ENCODE measurements around the gene SIL1. TPM values are rescaled to one million over a fixed set of nuclear protein-coding genes. Genes with fewer than 3 reads are reported as not detected.

Gene SIL1
- total RNA-seq, 1 donor from 2014 or later, result 41.6 TPM

DNA sequence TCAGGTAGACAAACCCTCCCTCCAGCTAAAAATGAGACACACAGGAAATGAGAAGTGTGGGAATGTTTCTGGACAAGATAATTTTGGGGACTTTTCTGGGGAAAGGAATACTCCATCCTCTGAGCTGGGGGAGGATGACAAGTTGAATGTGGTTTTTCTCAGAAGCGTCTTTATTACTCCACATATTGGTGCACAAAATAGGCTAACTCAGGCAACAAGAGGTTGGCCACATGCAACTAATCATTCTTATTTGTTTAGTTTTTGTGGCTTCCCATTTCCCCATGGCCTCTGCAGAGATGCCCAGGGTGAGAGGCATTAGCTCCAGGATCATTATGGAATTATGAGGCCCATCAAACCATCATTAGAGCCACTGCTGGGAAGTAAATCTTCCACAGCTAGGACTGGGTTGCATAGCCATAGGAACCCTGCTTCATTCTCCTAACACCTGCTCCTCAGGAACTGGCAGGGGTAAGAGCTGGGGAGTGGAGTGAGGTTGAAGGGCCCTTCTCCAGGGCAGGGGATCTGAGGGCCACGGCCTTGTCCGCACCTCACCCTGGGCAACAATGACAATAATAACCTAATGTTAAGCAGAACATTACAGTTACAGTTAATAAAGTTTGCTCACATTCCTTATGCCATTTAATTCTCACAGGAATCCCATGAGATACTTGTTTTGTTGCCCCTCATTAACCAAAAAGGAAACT lies 9.3 kb upstream of the SIL1 start:
- no peaks in the 10 kb centered on the region for H3K9me3 Mint-ChIP-seq (ENCODE audit: unreplicated experiment)
- TF ChIP-seq CTCF (IDR thresholded peaks at IDR 0.05; ENCODE audit: insufficient read depth, low read depth, low read length), result no peak
- no peak for TF ChIP-seq EZH2 (IDR thresholded peaks at IDR 0.05; ENCODE audit: insufficient read depth, low read length)
- Histone ChIP-seq H3K9ac (ENCODE audit: low read length) (no peak overlapping the region), H3K27ac (ENCODE audit: low read depth, low read length) (no peak overlapping the region), H3K79me2 (ENCODE audit: insufficient read depth, low read length) (no peaks in the 10 kb centered on the region), H3K4me1 (ENCODE audit: insufficient read depth, low read length) (no peaks in the 10 kb centered on the region), H3K9me3 (ENCODE audit: insufficient read depth, low read depth, low read length) (no peaks in the 10 kb centered on the region), H2AFZ (ENCODE audit: low read depth, low read length) (no peak overlapping the region), H4K20me1 (ENCODE audit: insufficient read depth, low read length) (no peaks in the 10 kb centered on the region), H3K36me3 (ENCODE audit: insufficient read depth, low read length) (no peaks in the 10 kb centered on the region), H3K4me3 (ENCODE audit: insufficient read depth, low read depth, low read length) (no peak overlapping the region), H3K4me2 (ENCODE audit: low read length) (no peak overlapping the region), H3K27me3 (ENCODE audit: insufficient read depth, low read length) (no peaks in the 10 kb centered on the region)
- no peaks in the 10 kb centered on the region for H3K27me3 Mint-ChIP-seq (ENCODE audit: low read depth, unreplicated experiment)
- H3K36me3 Mint-ChIP-seq (ENCODE audit: low read depth, unreplicated experiment), result no peaks in the 10 kb centered on the region
- no peak for FAIRE-seq
- no peak overlapping the region for H3K4me3 Mint-ChIP-seq (ENCODE audit: unreplicated experiment)
- H3K4me1 Mint-ChIP-seq (ENCODE audit: low read depth, unreplicated experiment), result no peaks in the 10 kb centered on the region
- H3K27ac Mint-ChIP-seq (ENCODE audit: unreplicated experiment), result no peak overlapping the region
- DNase-seq (ENCODE audit: low read depth), result no peak

- no peaks in the 10 kb centered on the region for H3K9me3 ChIP-seq (ENCODE audit: insufficient read depth, low read depth, low read length)
- H3K79me2 ChIP-seq (ENCODE audit: insufficient read depth, low read length), result no peaks in the 10 kb centered on the region
- no peak overlapping the region for H3K9ac ChIP-seq (ENCODE audit: low read length)
- Mint-ChIP-seq H3K27ac (ENCODE audit: unreplicated experiment) (no peak overlapping the region), H3K27me3 (ENCODE audit: low read depth, unreplicated experiment) (peaks cover 3% of the 10 kb centered on the region), H3K36me3 (ENCODE audit: low read depth, unreplicated experiment) (no peaks in the 10 kb centered on the region), H3K4me1 (ENCODE audit: low read depth, unreplicated experiment) (no peaks in the 10 kb centered on the region), H3K9me3 (ENCODE audit: unreplicated experiment) (no peaks in the 10 kb centered on the region), H3K4me3 (ENCODE audit: unreplicated experiment) (no peak overlapping the region)
- H2AFZ ChIP-seq (ENCODE audit: low read depth, low read length), result no peak overlapping the region
- no peak overlapping the region for H3K4me2 ChIP-seq (ENCODE audit: low read length)
- DNase-seq (ENCODE audit: low read depth) (no peak), FAIRE-seq (no peak)
- TF ChIP-seq CTCF (IDR thresholded peaks at IDR 0.05; ENCODE audit: insufficient read depth, low read depth, low read length), result no peak
- TF ChIP-seq EZH2 (IDR thresholded peaks at IDR 0.05; ENCODE audit: insufficient read depth, low read length), result no peak
- no peaks in the 10 kb centered on the region for H4K20me1 ChIP-seq (ENCODE audit: insufficient read depth, low read length)
- no peaks in the 10 kb centered on the region for H3K36me3 ChIP-seq (ENCODE audit: insufficient read depth, low read length)
- H3K27me3 ChIP-seq (ENCODE audit: insufficient read depth, low read length), result no peaks in the 10 kb centered on the region
- H3K4me3 ChIP-seq (ENCODE audit: insufficient read depth, low read depth, low read length), result no peak overlapping the region
- no peak overlapping the region for H3K27ac ChIP-seq (ENCODE audit: low read depth, low read length)
- no peaks in the 10 kb centered on the region for H3K4me1 ChIP-seq (ENCODE audit: insufficient read depth, low read length)
These were observed 7.4 kb upstream of the SIL1 start for GRCh38 chr5:139205586-139205985.

- Histone ChIP-seq H4K20me1 (ENCODE audit: insufficient read depth, low read length) (no peaks in the 10 kb centered on the region), H2AFZ (ENCODE audit: low read depth, low read length) (no peak overlapping the region), H3K4me1 (ENCODE audit: insufficient read depth, low read length) (no peaks in the 10 kb centered on the region), H3K9ac (ENCODE audit: low read length) (no peak overlapping the region), H3K4me3 (ENCODE audit: insufficient read depth, low read depth, low read length) (no peak overlapping the region), H3K79me2 (ENCODE audit: insufficient read depth, low read length) (no peaks in the 10 kb centered on the region), H3K9me3 (ENCODE audit: insufficient read depth, low read depth, low read length) (no peaks in the 10 kb centered on the region), H3K27ac (ENCODE audit: low read depth, low read length) (no peak overlapping the region), H3K4me2 (ENCODE audit: low read length) (no peak overlapping the region), H3K36me3 (ENCODE audit: insufficient read depth, low read length) (no peaks in the 10 kb centered on the region), H3K27me3 (ENCODE audit: insufficient read depth, low read length) (no peaks in the 10 kb centered on the region)
- H3K27ac Mint-ChIP-seq (ENCODE audit: unreplicated experiment), result no peak overlapping the region
- no peak for FAIRE-seq
- TF ChIP-seq CTCF (IDR thresholded peaks at IDR 0.05; ENCODE audit: insufficient read depth, low read depth, low read length) (no peak), EZH2 (IDR thresholded peaks at IDR 0.05; ENCODE audit: insufficient read depth, low read length) (no peak)
- DNase-seq (ENCODE audit: low read depth), result no peak
- H3K27me3 Mint-ChIP-seq (ENCODE audit: low read depth, unreplicated experiment), result peaks cover 3% of the 10 kb centered on the region
- no peak overlapping the region for H3K4me3 Mint-ChIP-seq (ENCODE audit: unreplicated experiment)
- no peaks in the 10 kb centered on the region for H3K9me3 Mint-ChIP-seq (ENCODE audit: unreplicated experiment)
- no peaks in the 10 kb centered on the region for H3K4me1 Mint-ChIP-seq (ENCODE audit: low read depth, unreplicated experiment)
- H3K36me3 Mint-ChIP-seq (ENCODE audit: low read depth, unreplicated experiment), result no peaks in the 10 kb centered on the region
These were observed 7.0 kb upstream of the SIL1 start for GRCh38 chr5:139205124-139205523.
